ENCODE measurements around the gene GNA14. TPM values are rescaled to one million over a fixed set of nuclear protein-coding genes. Genes with fewer than 3 reads are reported as not detected.

Gene GNA14
- polyA plus RNA-seq, 1 donor from 2014 or later = 0.40 TPM

GRCh38 chr9:77498891-77499290, 149.2 kb downstream of the GNA14 start:
- no peaks in the 10 kb centered on the region for H3K27me3 ChIP-seq (ENCODE audit: insufficient read depth, low read depth, low read length)
- no peaks in the 10 kb centered on the region for H4K20me1 ChIP-seq (ENCODE audit: insufficient read depth)
- H3K9ac ChIP-seq (ENCODE audit: low read length) = no peak overlapping the region
- no peaks in the 10 kb centered on the region for H3F3A ChIP-seq (ENCODE audit: insufficient read depth, low read length, poor library complexity, severe bottlenecking)
- no peaks in the 10 kb centered on the region for H3K79me2 ChIP-seq (replicated peaks; ENCODE audit: insufficient read depth, low read length)
- no peak overlapping the region for H3K4me2 ChIP-seq (ENCODE audit: low read length)
- TF ChIP-seq RAD21 (conservative IDR thresholded peaks at IDR 0.05) = no peak
- TF ChIP-seq POLR2AphosphoS5 (IDR thresholded peaks at IDR 0.05) = no peak
- no peak for TF ChIP-seq EZH2 (IDR thresholded peaks at IDR 0.05; ENCODE audit: borderline replicate concordance, insufficient read depth, low read length, poor library complexity, severe bottlenecking)
- no peak for TF ChIP-seq SMC3 (conservative IDR thresholded peaks at IDR 0.05; ENCODE audit: poor library complexity)
- TF ChIP-seq TAF1 (IDR thresholded peaks at IDR 0.05; ENCODE audit: low read depth) = no peak
- no peak for TF ChIP-seq EP300 (conservative IDR thresholded peaks at IDR 0.05; ENCODE audit: poor library complexity, severe bottlenecking)
- no peak for TF ChIP-seq CTCF (IDR thresholded peaks at IDR 0.05; ENCODE audit: poor library complexity, severe bottlenecking)
- TF ChIP-seq, protein P1, sequence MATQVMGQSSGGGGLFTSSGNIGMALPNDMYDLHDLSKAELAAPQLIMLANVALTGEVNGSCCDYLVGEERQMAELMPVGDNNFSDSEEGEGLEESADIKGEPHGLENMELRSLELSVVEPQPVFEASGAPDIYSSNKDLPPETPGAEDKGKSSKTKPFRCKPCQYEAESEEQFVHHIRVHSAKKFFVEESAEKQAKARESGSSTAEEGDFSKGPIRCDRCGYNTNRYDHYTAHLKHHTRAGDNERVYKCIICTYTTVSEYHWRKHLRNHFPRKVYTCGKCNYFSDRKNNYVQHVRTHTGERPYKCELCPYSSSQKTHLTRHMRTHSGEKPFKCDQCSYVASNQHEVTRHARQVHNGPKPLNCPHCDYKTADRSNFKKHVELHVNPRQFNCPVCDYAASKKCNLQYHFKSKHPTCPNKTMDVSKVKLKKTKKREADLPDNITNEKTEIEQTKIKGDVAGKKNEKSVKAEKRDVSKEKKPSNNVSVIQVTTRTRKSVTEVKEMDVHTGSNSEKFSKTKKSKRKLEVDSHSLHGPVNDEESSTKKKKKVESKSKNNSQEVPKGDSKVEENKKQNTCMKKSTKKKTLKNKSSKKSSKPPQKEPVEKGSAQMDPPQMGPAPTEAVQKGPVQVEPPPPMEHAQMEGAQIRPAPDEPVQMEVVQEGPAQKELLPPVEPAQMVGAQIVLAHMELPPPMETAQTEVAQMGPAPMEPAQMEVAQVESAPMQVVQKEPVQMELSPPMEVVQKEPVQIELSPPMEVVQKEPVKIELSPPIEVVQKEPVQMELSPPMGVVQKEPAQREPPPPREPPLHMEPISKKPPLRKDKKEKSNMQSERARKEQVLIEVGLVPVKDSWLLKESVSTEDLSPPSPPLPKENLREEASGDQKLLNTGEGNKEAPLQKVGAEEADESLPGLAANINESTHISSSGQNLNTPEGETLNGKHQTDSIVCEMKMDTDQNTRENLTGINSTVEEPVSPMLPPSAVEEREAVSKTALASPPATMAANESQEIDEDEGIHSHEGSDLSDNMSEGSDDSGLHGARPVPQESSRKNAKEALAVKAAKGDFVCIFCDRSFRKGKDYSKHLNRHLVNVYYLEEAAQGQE (IDR thresholded peaks at IDR 0.05; ENCODE audit: borderline replicate concordance) = no peak
- no peak for TF ChIP-seq MXI1 (conservative IDR thresholded peaks at IDR 0.05; ENCODE audit: poor library complexity, severe bottlenecking)
- no peak overlapping the region for H3K4me3 ChIP-seq (ENCODE audit: low read length)
- no peaks in the 10 kb centered on the region for H3K36me3 ChIP-seq (ENCODE audit: insufficient read depth, low read length)
- H3K9me3 ChIP-seq (ENCODE audit: low read length) = no peaks in the 10 kb centered on the region
- H3K9me2 ChIP-seq (ENCODE audit: insufficient read depth, low read length) = no peaks in the 10 kb centered on the region
- H3K27ac ChIP-seq (ENCODE audit: low read length) = no peak overlapping the region
- H2AFZ ChIP-seq (ENCODE audit: low read depth, low read length) = no peak overlapping the region

- H3K9me3 ChIP-seq (ENCODE audit: low read length) = no peaks in the 10 kb centered on the region
- H3K9ac ChIP-seq (ENCODE audit: low read length) = no peak overlapping the region
- H3K9me2 ChIP-seq (ENCODE audit: insufficient read depth, low read length) = no peaks in the 10 kb centered on the region
- H3K79me2 ChIP-seq (replicated peaks; ENCODE audit: insufficient read depth, low read length) = no peaks in the 10 kb centered on the region
- no peaks in the 10 kb centered on the region for H3K36me3 ChIP-seq (ENCODE audit: insufficient read depth, low read length)
- no peak overlapping the region for H3K27ac ChIP-seq (ENCODE audit: low read length)
- no peaks in the 10 kb centered on the region for H4K20me1 ChIP-seq (ENCODE audit: insufficient read depth)
- no peaks in the 10 kb centered on the region for H3F3A ChIP-seq (ENCODE audit: insufficient read depth, low read length, poor library complexity, severe bottlenecking)
- no peak overlapping the region for H3K4me3 ChIP-seq (ENCODE audit: low read length)
- H2AFZ ChIP-seq (ENCODE audit: low read depth, low read length) = no peak overlapping the region
- no peak overlapping the region for H3K4me2 ChIP-seq (ENCODE audit: low read length)
- TF ChIP-seq POLR2AphosphoS5 (IDR thresholded peaks at IDR 0.05) (no peak), EZH2 (IDR thresholded peaks at IDR 0.05; ENCODE audit: borderline replicate concordance, insufficient read depth, low read length, poor library complexity, severe bottlenecking) (no peak), EP300 (conservative IDR thresholded peaks at IDR 0.05; ENCODE audit: poor library complexity, severe bottlenecking) (no peak), CTCF (IDR thresholded peaks at IDR 0.05; ENCODE audit: poor library complexity, severe bottlenecking) (no peak), SMC3 (conservative IDR thresholded peaks at IDR 0.05; ENCODE audit: poor library complexity) (no peak), RAD21 (conservative IDR thresholded peaks at IDR 0.05) (no peak), TAF1 (IDR thresholded peaks at IDR 0.05; ENCODE audit: low read depth) (no peak), MXI1 (conservative IDR thresholded peaks at IDR 0.05; ENCODE audit: poor library complexity, severe bottlenecking) (no peak)
- TF ChIP-seq, protein P1 (IDR thresholded peaks at IDR 0.05; ENCODE audit: borderline replicate concordance) = no peak
- no peaks in the 10 kb centered on the region for H3K27me3 ChIP-seq (ENCODE audit: insufficient read depth, low read depth, low read length)
Measured at GRCh38 chr9:77497322-77498198, 150.6 kb downstream of the GNA14 start.
